PC-9 (cell line): ENCODE results near the gene ARHGAP6.
A peak's percentile ranks its signal among the peaks of the same experiment; 100 is the strongest.

Experiments used
- CTCF ChIP-seq: fragments of 200-600 bp; sonication (generic); conservative IDR thresholded peaks from 2 replicates; pipeline ENCODE4 v1.6.1; 2017; ENCODE audit warnings: mixed run types, antibody characterized with exemption, mild to moderate bottlenecking, moderate library complexity
- EZH2 ChIP-seq: fragments of 200-600 bp; sonication (generic); IDR thresholded peaks from 2 replicates; pipeline ENCODE4 v1.8.0; 2017; ENCODE audit warnings: antibody characterized with exemption, low read depth

DNA sequence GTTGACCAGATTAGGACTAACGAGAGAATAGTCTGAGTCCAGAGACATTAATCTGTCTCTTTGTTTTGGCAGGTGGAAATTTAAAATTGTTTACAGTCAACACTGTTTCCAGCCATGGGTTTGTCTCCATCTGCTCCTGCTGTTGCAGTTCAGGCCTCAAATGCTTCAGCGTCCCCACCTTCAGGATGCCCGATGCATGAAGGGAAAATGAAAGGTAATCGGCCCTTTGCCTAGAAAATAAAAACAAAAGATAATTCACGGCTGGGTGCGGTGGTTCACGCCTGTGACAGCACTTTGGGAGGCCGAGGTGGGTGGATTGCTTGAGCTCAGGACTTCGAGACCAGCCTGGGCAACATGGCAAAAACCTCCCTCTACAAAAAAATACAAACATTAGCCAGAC is 553.8 kb downstream of the ARHGAP6 start:
- 0 out of 2 replicates have a peak, but pooled peaks have one; percentile 6 for TF ChIP-seq CTCF
- TF ChIP-seq EZH2: no peak
